ENCODE results near the gene UPK2.

UPK2 gene

DNA sequence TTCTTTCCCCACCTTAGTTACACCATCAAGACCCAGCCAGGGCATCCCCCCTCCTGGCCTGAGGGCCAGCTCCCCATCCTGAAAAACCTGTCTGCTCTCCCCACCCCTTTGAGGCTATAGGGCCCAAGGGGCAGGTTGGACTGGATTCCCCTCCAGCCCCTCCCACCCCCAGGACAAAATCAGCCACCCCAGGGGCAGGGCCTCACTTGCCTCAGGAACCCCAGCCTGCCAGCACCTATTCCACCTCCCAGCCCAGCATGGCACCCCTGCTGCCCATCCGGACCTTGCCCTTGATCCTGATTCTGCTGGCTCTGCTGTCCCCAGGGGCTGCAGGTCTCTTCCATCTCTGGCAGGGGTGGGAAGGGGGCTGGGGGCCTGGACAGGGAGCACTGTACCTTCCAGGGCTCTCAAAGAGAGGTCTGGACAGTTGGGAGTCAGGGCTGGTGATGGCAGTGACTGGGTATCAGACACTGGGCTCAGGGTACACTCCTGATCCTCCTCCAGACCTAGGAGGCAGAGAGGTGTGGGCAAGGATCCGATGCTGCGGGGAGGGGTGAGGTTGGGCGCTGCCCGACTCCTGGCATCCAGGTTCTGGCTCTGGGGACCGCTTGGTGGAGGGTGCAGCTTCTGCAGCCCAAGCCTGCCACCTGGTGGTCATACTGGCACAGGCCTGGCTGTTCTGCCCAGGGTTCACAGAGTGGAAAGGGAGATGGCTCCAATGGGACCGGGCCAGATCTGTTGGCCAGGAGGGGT, at the start of gene UPK2:
Gene UPK2, plus strand, starts transcription at position 205 of the 753 bp plus-strand sequence. Its CDS starts 53 bp downstream, at position 258.
- DNase-seq (ENCODE audit: low read depth), result peak; percentile 49
- no peak within 1 kb of the TSS for H3K4me3 ChIP-seq (ENCODE audit: low read depth, low read length)
- peak; percentile 98 for TF ChIP-seq CTCF (IDR thresholded peaks at IDR 0.05; ENCODE audit: control insufficient read depth, extremely low read depth, insufficient read depth)

- no peak for DNase-seq (ENCODE audit: low read depth)
- peak; percentile 98 for TF ChIP-seq CTCF (IDR thresholded peaks at IDR 0.05; ENCODE audit: control insufficient read depth, extremely low read depth, insufficient read depth)
- no peak overlapping the region for H3K4me3 ChIP-seq (ENCODE audit: low read depth, low read length)
Measured at GRCh38 chr11:118907051-118908042, 48.8 kb upstream of the UPK2 start.

GRCh38 chr11:118908264-118908663, 47.8 kb upstream of the UPK2 start:
- no peak for DNase-seq (ENCODE audit: low read depth)
- H3K4me3 ChIP-seq (ENCODE audit: low read depth, low read length), result no peak overlapping the region
- TF ChIP-seq CTCF (IDR thresholded peaks at IDR 0.05; ENCODE audit: control insufficient read depth, extremely low read depth, insufficient read depth), result no peak

- no peak for DNase-seq (ENCODE audit: low read depth)
- TF ChIP-seq CTCF (IDR thresholded peaks at IDR 0.05; ENCODE audit: control insufficient read depth, extremely low read depth, insufficient read depth), result no peak
- H3K4me3 ChIP-seq (ENCODE audit: low read depth, low read length), result no peak overlapping the region
Measured at GRCh38 chr11:118908901-118909618, 47.0 kb upstream of the UPK2 start.

DNA sequence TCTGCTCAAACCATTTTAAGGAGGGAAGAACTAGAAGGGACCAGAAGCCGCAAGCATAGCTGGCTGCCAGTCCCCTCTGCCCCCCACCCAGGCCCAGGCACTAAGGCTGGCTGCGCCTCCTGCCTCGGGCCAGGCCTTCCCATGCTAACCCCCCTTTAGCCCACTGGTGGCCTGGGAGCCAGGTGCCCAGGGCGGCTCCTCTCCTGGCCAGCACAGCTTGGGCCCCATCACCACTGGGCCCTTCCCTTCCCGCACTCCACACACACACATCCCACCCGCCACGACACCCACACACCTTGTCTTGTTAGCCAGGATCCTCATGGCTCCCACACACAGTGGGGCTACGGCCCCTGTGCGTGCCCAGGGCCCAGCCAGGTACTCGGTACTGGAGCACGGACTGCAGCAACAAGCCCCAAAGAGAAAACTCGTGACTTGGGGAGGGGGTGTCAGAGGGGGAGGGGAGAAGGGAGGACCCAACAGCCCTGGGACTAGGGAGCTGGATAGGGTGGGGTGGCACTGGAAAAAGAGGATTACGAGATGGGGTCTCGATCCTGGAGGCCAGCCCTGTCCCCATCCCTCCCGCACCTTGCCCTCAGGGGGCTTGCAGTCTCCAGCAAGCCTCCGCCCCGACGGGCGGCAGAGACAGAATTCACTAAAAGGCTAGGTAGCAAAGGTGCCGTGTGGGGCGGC, 46.3 kb upstream of the UPK2 start:
- no peak for DNase-seq (ENCODE audit: low read depth)
- no peak overlapping the region for H3K4me3 ChIP-seq (ENCODE audit: low read depth, low read length)
- TF ChIP-seq CTCF (IDR thresholded peaks at IDR 0.05; ENCODE audit: control insufficient read depth, extremely low read depth, insufficient read depth), result no peak

Data from LNCaP clone FGC (cell line).